GM12878 (cell line): ENCODE measurements around the gene STEAP1B. TPM values are rescaled to one million over a fixed set of nuclear protein-coding genes. Genes with fewer than 3 reads are reported as not detected.
"Not testable (repeated sequence)": the region's sequence is repeated elsewhere in the genome, so short reads cannot be mapped to it uniquely, and the experiment has no call there.

Experiments
- ATAC-seq: fragments of 200-7000 bp; cut with Tn5 transposase; 3 replicates; pipeline ENCODE4 v1.9.1; 2020; ENCODE audit warnings: mild to moderate bottlenecking, moderate library complexity
- BruUV-seq: library from RNA; stranded (reverse); fragments of 400-500 nt; replicated peaks from 2 replicates; lab custom pipeline; 2021; lab: Mats Ljungman, UMichigan
- CTCF ChIA-PET: fragments of 300-600 bp; sonication (Branson Sonifier 250); formaldehyde crosslinking; extraction: SDS; loops from one replicate; lab custom pipeline; 2021; ENCODE audit warnings: inconsistent platforms; lab: Yijun Ruan, JAX
- POLR2A ChIA-PET: fragments of 350-600 bp; formaldehyde crosslinking; extraction: SDS; loops from one replicate; lab custom pipeline; 2021; ENCODE audit warnings: inconsistent platforms; lab: Charles Lee
- RAD21 ChIA-PET: fragments of 300-600 bp; sonication (Branson Sonifier 250); formaldehyde crosslinking; loops from one replicate; lab custom pipeline; 2023; ENCODE audit warnings: antibody characterized with exemption; ENCODE audit not compliant: unreplicated experiment; lab: Charles Lee
- SMC1A ChIA-PET: fragments of 300-600 bp; sonication (Branson Sonifier 250); formaldehyde crosslinking; loops from one replicate; lab custom pipeline; 2023; ENCODE audit not compliant: unreplicated experiment, uncharacterized antibody; lab: Charles Lee
- DNase-seq: peaks from one replicate; pipeline ENCODE4 v3.0.0-alpha.2; 2011; ENCODE audit warnings: low read depth, low spot score
- FAIRE-seq: peaks from 3 replicates; lab custom pipeline; 2011; peaks lifted over from hg19 to GRCh38; lab: Jason Lieb, UNC
- H2AFZ ChIP-seq: 2 replicates; pipeline ENCODE4 v1.6.0; 2011; ENCODE audit warnings: low read depth, low read length, control low read depth; ENCODE audit not compliant: control insufficient read depth
- H3K27ac ChIP-seq: 2 replicates; pipeline ENCODE4 v1.5.1; 2011; ENCODE audit warnings: control low read depth; ENCODE audit not compliant: control insufficient read depth, insufficient read depth
- H3K27me3 ChIP-seq, 2 experiments: replicated peaks in 1 of 2; 2 replicates each; pipeline versions ENCODE4 v1.6.0 to v1.6.1; 2011; ENCODE audit warnings: low read length in 1 of 2; ENCODE audit not compliant: control insufficient read depth in 2 of 2, insufficient read depth in 2 of 2
- H3K36me3 ChIP-seq, 2 experiments: 2 replicates each; pipeline ENCODE4 v1.5.1; 2011; ENCODE audit warnings: low read length in 1 of 2; ENCODE audit not compliant: control insufficient read depth in 2 of 2, insufficient read depth in 2 of 2
- H3K4me1 ChIP-seq: 2 replicates; pipeline ENCODE4 v1.6.1; 2011; ENCODE audit warnings: mild to moderate bottlenecking, low read length, moderate library complexity, mixed read lengths; ENCODE audit not compliant: control insufficient read depth, insufficient read depth
- H3K4me2 ChIP-seq: 2 replicates; pipeline ENCODE4 v1.6.0; 2011; ENCODE audit warnings: control low read depth; ENCODE audit not compliant: control insufficient read depth, insufficient read depth
- H3K4me3 ChIP-seq: fragments of 200-600 bp; sonication (generic); 2 replicates; pipeline ENCODE4 v1.5.1; 2016
- H3K79me2 ChIP-seq: 2 replicates; pipeline ENCODE4 v1.6.0; 2011; ENCODE audit warnings: low read length; ENCODE audit not compliant: control insufficient read depth, insufficient read depth
- H3K9ac ChIP-seq: 2 replicates; pipeline ENCODE4 v1.8.0; 2011; ENCODE audit warnings: low read length, control low read depth, mixed read lengths; ENCODE audit not compliant: control insufficient read depth, insufficient read depth
- H3K9me3 ChIP-seq: replicated peaks from 3 replicates; pipeline ENCODE4 v1.5.1; 2011; ENCODE audit warnings: mild to moderate bottlenecking, low read length; ENCODE audit not compliant: control insufficient read depth, insufficient read depth
- H4K20me1 ChIP-seq: 2 replicates; pipeline ENCODE4 v1.6.0; 2011; ENCODE audit not compliant: control insufficient read depth, insufficient read depth
- WGBS: methylation state at CpG from one replicate; pipeline ENCODE4 v1.1.6; 2016; ENCODE audit warnings: low lambda C conversion rate; ENCODE audit not compliant: insufficient replicate concordance, insufficient coverage; ENCODE audit errors: missing lambda C conversion rate; 5-methylcytosine and 5-hydroxymethylcytosine counted together
- in situ Hi-C: fragments of 300-500 bp; cut with MboI; formaldehyde crosslinking; loops from 9 replicates; pipeline ENCODE4 v1.14.3; 2018; ENCODE audit warnings: mixed read lengths
- intact Hi-C: fragments of 100-400 bp; cut with micrococcal nuclease; formaldehyde crosslinking; loops from one replicate; pipeline ENCODE4 v1.14.2; 2022; ENCODE audit not compliant: unreplicated experiment
- polyA plus RNA-seq, 11 experiments: library from polyadenylated mRNA; depleted of rRNA in 4 of 11; unstranded in 6 of 11; stranded (reverse) in 5 of 11; fragments of >200 nt; fragmentation: Nextera tagmentation in 4 of 11; fragmentation: Illumina TruSeq in 1 of 11; extraction: Ambion mirVana in 4 of 11; extraction: Trizol in 1 of 11; gene quantifications; 1 replicate in 1 of 11; 2 replicates in 10 of 11; pipeline versions ENCODE4 v1.2.1 to v1.2.3, GENCODE V29; 2011 to 2016; ENCODE audit warnings: inconsistent platforms in 2 of 11, missing spikeins in 2 of 11, low read depth in 1 of 11
- total RNA-seq, 4 experiments: library from RNA; depleted of rRNA in 3 of 4; stranded (reverse); fragments of >200 nt in 3 of 4; fragmentation: Illumina TruSeq in 1 of 4; extraction: Trizol in 1 of 4; gene quantifications; 2 replicates each; pipeline versions ENCODE4 v1.2.1 to v1.2.3, GENCODE V29; 2013 to 2021

The STEAP1B gene
- total and polyA plus RNA-seq, 10 of the 15 experiments (the other 5 are each of a cell fraction or from before 2014, with no cell fraction given): 0.14 TPM; not detected in 9

DNA sequence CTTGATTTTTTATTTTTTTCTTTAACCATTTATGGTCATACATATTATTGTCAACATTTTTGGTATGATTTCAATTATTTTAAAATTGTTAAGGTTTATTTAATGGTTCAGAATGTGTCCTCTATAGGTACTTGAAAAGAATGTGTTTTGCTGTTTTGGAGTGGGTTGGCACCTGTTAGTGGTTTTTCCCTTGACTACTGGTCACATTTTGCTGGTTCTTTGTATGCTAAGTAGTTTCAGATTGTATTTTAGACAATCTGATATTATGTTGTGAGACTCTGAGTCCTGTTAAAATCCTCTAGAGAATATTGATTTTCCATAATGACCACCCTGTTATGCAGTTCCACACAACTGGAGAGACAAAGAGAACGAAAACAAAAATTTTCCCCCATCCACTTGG, 15.0 kb upstream of the STEAP1B start:
- H3K9ac ChIP-seq, H3K9me3 ChIP-seq, CTCF ChIA-PET, RAD21 ChIA-PET, DNase-seq, H4K20me1 ChIP-seq, H3K79me2 ChIP-seq, SMC1A ChIA-PET, H3K4me1 ChIP-seq, H3K27ac ChIP-seq, H3K36me3 ChIP-seq, FAIRE-seq, ATAC-seq, POLR2A ChIA-PET, H2AFZ ChIP-seq, in situ Hi-C loops, H3K4me3 ChIP-seq, H3K27me3 ChIP-seq, H3K4me2 ChIP-seq, intact Hi-C loops, BruUV-seq: not testable (repeated sequence)
- WGBS: 11% methylated on average over 1 of the region's 1 CpG

DNA sequence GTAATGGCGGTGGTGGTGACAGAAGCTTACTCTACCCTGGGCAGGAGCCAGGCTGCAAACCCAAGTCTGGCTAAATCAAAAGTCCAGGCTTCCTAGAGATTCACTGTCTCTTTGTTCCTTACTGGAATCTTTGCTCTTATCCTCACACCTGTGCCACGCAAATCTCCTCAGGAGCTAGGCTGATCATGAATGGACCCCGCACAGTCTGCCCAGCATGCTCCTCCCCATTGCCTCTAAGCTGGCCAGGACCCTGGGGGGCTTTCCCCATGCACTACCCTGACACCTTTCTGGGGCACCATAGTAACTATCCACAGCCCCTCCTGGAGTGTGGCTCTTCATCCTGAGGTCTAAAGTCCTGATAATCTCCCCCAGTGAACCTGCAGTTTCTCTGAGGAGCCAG, 7.3 kb upstream of the STEAP1B start:
- BruUV-seq, ATAC-seq, H3K4me2 ChIP-seq, H3K9me3 ChIP-seq, in situ Hi-C loops, H3K27ac ChIP-seq, SMC1A ChIA-PET, FAIRE-seq, H3K79me2 ChIP-seq, intact Hi-C loops, H3K4me3 ChIP-seq, H4K20me1 ChIP-seq, H3K27me3 ChIP-seq, H3K9ac ChIP-seq, DNase-seq, H2AFZ ChIP-seq, H3K36me3 ChIP-seq, RAD21 ChIA-PET, H3K4me1 ChIP-seq, POLR2A ChIA-PET, CTCF ChIA-PET: not testable (repeated sequence)
- 69% methylated on average over 3 of the region's 3 CpGs for WGBS

DNA sequence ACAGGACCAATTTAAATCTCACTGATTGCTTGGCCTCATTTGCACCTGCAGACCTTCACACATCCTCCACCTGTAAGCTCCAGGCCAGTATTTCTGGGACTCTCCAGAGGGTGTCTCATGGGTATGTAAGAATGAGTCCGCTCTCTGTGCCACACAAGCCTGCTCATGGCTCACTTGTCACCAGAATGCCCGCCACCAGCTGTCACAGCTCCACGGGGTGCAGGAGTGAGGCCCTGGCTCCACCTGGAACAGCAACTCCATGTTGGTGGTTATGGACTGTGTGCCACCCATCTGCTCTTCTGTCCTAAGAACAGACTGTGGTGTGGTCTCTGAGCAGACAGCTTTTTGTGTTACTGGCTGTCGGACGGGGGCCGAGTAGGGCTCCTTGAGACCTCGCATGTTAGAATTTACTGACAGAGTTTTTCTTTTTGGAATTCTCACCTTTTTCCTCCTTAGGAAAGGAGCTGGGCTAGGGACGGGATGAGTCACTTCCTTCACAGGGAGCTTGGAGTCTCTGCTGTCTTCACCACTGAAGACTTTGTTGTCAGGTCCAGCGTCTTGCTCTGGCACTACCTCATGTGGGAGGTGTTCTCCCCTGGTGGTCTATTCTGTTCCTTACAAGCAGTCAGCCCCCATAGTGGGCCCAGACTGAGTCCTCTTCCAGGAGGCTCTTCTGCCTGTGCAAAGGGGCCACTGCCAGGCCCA, 6.5 kb upstream of the STEAP1B start:
- H3K9ac ChIP-seq, ATAC-seq, CTCF ChIA-PET: not testable (repeated sequence)

DNA sequence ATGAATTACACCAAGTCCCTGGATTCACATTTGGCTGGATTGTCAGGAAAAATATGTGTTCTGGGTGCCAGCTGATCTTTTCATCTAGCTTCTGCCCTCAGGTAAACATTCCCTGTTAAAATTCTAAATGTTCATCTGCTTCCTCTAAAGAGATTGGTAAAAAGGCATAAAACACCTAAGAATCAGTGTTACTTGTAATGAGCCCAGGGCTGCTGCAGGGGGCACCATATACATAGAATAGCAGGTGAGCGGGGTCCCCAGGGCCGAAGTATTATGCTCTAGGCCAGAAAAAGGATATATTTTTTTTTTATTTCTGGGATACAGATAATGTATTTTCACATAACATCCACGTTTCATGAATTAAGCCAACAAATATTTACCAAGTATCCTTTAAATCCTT, 4.5 kb upstream of the STEAP1B start:
- CTCF ChIA-PET, intact Hi-C loops, H3K4me2 ChIP-seq, H3K79me2 ChIP-seq, H3K27ac ChIP-seq, SMC1A ChIA-PET, BruUV-seq, POLR2A ChIA-PET, H3K9me3 ChIP-seq, RAD21 ChIA-PET, H3K27me3 ChIP-seq, H2AFZ ChIP-seq, H3K4me3 ChIP-seq, H3K9ac ChIP-seq, in situ Hi-C loops, H3K4me1 ChIP-seq, H3K36me3 ChIP-seq, DNase-seq, H4K20me1 ChIP-seq, FAIRE-seq: not testable (repeated sequence)
- ATAC-seq: peak; percentile 39; the same call in 2 of the 3 replicates
- 2% methylated on average over 3 of the region's 3 CpGs for WGBS

More for the DNA sequence above, 6.5 kb upstream of the STEAP1B start:
- H3K4me1 ChIP-seq, DNase-seq, FAIRE-seq, RAD21 ChIA-PET, H2AFZ ChIP-seq, H3K79me2 ChIP-seq, H3K4me3 ChIP-seq, BruUV-seq, H3K27ac ChIP-seq, intact Hi-C loops, H4K20me1 ChIP-seq, in situ Hi-C loops, H3K4me2 ChIP-seq, H3K27me3 ChIP-seq, SMC1A ChIA-PET, H3K36me3 ChIP-seq, H3K9me3 ChIP-seq, POLR2A ChIA-PET: not testable (repeated sequence)
- WGBS: 47% methylated on average over 8 of the region's 9 CpGs
